Hepatocyte (in vitro differentiated cells): ENCODE measurements around the gene DUSP11. TPM values are rescaled to one million over a fixed set of nuclear protein-coding genes. Genes with fewer than 3 reads are reported as not detected.
A peak's percentile ranks its signal among the peaks of the same experiment; 100 is the strongest.

Experiments used
- DNase-seq: peaks from one replicate; pipeline ENCODE4 v3.0.0-alpha.2; 2016; ENCODE audit warnings: low spot score
- H2AFZ ChIP-seq: fragments of 200-600 bp; sonication (generic); 2 replicates; pipeline ENCODE4 v1.6.0; 2016; ENCODE audit warnings: antibody characterized with exemption, mild to moderate bottlenecking
- H3K27ac ChIP-seq: fragments of 200-600 bp; sonication (generic); 2 replicates; pipeline ENCODE4 v1.5.1; 2016; ENCODE audit warnings: mild to moderate bottlenecking
- H3K27me3 ChIP-seq: fragments of 200-600 bp; sonication (generic); 2 replicates; pipeline ENCODE4 v1.6.1; 2016
- H3K36me3 ChIP-seq: fragments of 200-600 bp; sonication (generic); replicated peaks from 2 replicates; pipeline ENCODE4 v1.5.1; 2016; ENCODE audit warnings: low read depth; ENCODE audit not compliant: insufficient read depth
- H3K4me1 ChIP-seq: fragments of 200-600 bp; sonication (generic); 2 replicates; pipeline ENCODE4 v1.5.1; 2016; ENCODE audit warnings: mild to moderate bottlenecking, moderate library complexity; ENCODE audit not compliant: insufficient read depth
- H3K4me2 ChIP-seq: fragments of 200-600 bp; sonication (generic); 2 replicates; pipeline ENCODE4 v1.6.0; 2016
- H3K4me3 ChIP-seq: fragments of 200-600 bp; sonication (generic); 2 replicates; pipeline ENCODE4 v1.5.1; 2016; ENCODE audit warnings: mild to moderate bottlenecking
- H3K79me2 ChIP-seq: fragments of 200-600 bp; sonication (generic); 2 replicates; pipeline ENCODE4 v1.6.0; 2017; ENCODE audit warnings: mild to moderate bottlenecking
- H3K9me2 ChIP-seq: fragments of 200-600 bp; sonication (generic); replicated peaks from 2 replicates; pipeline ENCODE4 v1.6.0; 2017; ENCODE audit warnings: mild to moderate bottlenecking; ENCODE audit not compliant: insufficient read depth
- H3K9me3 ChIP-seq: fragments of 200-600 bp; sonication (generic); 2 replicates; pipeline ENCODE4 v1.5.1; 2016; ENCODE audit warnings: low read depth, mild to moderate bottlenecking
- H4K20me1 ChIP-seq: fragments of 200-600 bp; sonication (generic); 2 replicates; pipeline ENCODE4 v1.6.0; 2016; ENCODE audit warnings: mild to moderate bottlenecking; ENCODE audit not compliant: insufficient read depth, poor library complexity, severe bottlenecking
- EZH2 ChIP-seq: fragments of 200-600 bp; sonication (generic); IDR thresholded peaks from 2 replicates; pipeline ENCODE4 v1.6.1; 2016; ENCODE audit warnings: antibody characterized with exemption, mild to moderate bottlenecking, borderline replicate concordance
- EZH2phosphoT487 ChIP-seq: fragments of 200-600 bp; sonication (generic); IDR thresholded peaks from one replicate; pipeline ENCODE4 v1.6.1; 2018; ENCODE audit warnings: antibody characterized with exemption, mild to moderate bottlenecking, low read depth, moderate library complexity; ENCODE audit not compliant: unreplicated experiment, severe bottlenecking
- WGBS: methylation state at CpG from one replicate; pipeline ENCODE4 v1.1.6; 2016; ENCODE audit warnings: low lambda C conversion rate; ENCODE audit errors: missing lambda C conversion rate; 5-methylcytosine and 5-hydroxymethylcytosine counted together
- polyA plus RNA-seq: library from polyadenylated mRNA; unstranded; fragments of >200 nt; fragmentation: Nextera tagmentation; extraction: Ambion mirVana; gene quantifications from 2 replicates; pipeline ENCODE4 v1.2.1, GENCODE V29; 2016
- total RNA-seq: library from RNA; depleted of rRNA; stranded (reverse); fragments of >200 nt; gene quantifications from 2 replicates; pipeline ENCODE4 v1.2.3, GENCODE V29; 2014
- TF ChIP-seq, protein P1 (sequence below): fragments of 200-600 bp; sonication (generic); IDR thresholded peaks from 2 replicates; pipeline ENCODE4 v1.5.1; 2016; ENCODE audit warnings: antibody characterized with exemption, mild to moderate bottlenecking; ENCODE audit not compliant: poor library complexity

DUSP11 gene
- total RNA-seq = 32.9 and 37.2 TPM in 2 replicates
- 30.8 and 38.2 TPM in 2 replicates for polyA plus RNA-seq

DNA sequence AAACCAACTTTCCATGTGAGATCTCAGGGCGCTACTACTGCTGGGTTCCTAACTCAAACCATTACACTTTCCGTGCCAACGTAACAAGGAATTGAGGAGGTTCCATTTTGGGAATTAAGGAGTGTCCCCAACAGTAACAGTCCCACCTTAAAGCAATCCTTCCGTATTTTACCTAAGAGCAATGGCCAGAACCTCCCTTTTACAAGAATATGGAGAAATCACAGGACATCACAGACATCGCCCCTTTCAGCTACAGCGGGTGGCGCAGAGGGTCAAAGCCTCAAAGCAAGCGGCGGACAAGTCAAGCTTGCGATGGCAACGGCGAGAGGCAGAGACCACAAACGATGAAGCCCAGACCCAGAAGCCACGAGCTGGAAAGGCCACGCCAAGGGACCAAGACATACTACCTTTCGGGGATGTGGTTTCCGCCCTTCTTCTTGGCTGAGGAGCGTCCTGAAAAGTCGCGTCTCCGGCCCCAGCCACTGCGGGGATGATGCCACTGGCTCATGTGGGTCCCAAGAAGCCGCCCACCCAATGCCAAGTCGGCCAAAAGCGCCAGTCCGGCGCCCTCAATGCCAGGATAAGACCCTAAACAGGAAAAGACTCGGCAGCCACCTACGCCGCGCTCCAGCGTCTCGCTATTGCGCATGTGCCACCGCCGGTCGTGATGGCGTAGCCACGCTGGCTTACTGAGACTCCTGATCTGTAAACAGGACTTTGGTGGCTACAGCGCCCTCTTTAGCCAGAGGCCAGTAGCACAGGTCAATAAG lies at the start of gene DUSP11:
DUSP11 (minus strand) TSS at position 637 of the 770 bp plus-strand sequence; CDS start at position 508, 129 bp downstream.
- Histone ChIP-seq H3K4me3 (peak within 1 kb of the TSS; percentile 67), H3K9me2 (no peaks in the 10 kb centered on the region), H3K4me1 (peaks cover 11% of the 10 kb centered on the region), H3K9me3 (no peaks in the 10 kb centered on the region), H2AFZ (peak within 1 kb of the TSS; percentile 89), H4K20me1 (no peaks in the 10 kb centered on the region), H3K27ac (peak within 1 kb of the TSS; percentile 90), H3K27me3 (no peaks in the 10 kb centered on the region), H3K36me3 (no peaks in the 10 kb centered on the region), H3K4me2 (peak within 1 kb of the TSS; percentile 83), H3K79me2 (peaks cover 27% of the 10 kb centered on the region)
- TF ChIP-seq, protein P1, sequence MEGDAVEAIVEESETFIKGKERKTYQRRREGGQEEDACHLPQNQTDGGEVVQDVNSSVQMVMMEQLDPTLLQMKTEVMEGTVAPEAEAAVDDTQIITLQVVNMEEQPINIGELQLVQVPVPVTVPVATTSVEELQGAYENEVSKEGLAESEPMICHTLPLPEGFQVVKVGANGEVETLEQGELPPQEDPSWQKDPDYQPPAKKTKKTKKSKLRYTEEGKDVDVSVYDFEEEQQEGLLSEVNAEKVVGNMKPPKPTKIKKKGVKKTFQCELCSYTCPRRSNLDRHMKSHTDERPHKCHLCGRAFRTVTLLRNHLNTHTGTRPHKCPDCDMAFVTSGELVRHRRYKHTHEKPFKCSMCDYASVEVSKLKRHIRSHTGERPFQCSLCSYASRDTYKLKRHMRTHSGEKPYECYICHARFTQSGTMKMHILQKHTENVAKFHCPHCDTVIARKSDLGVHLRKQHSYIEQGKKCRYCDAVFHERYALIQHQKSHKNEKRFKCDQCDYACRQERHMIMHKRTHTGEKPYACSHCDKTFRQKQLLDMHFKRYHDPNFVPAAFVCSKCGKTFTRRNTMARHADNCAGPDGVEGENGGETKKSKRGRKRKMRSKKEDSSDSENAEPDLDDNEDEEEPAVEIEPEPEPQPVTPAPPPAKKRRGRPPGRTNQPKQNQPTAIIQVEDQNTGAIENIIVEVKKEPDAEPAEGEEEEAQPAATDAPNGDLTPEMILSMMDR = peak; percentile 90
- no peak for TF ChIP-seq EZH2
- TF ChIP-seq EZH2phosphoT487 = no peak
- WGBS = 1% methylated on average over 40 of the region's 40 CpGs
- peak; percentile 97 for DNase-seq

DNA sequence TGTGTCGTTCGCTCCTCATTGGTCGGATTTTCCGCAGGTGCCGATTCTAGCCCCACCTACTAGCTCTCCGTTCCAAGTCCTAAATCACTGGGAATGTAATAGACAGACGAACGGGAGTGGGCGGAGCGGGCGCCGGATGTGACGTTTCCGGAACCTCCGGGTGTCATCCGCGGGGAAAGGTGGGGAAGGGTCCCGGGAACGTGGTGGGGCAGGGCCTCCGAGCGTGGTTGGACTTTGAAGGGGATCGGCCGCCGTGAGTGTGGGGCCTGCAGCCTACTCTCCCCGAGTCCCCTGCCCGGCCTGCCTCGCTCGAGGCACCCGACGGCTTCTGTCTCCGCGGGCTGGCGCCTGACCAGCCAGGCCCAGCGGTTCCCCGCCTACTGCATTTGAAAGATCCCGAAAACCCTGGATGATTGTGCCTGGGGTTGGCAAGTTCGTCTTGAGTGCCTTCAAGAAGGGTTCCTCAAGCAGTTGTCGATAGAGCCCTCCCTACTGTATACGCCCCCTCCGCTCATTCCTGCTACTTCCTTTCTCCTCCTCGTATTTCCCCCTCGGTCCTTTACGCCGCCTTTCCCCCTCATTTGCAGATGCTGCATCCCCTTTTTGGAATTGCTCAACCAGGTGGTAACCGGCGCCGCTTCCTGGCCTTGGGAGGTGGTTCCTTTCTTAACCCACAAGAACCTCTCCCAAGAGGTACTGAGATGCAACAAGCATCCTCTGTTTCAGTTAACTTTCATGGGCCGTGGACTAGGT lies 49.1 kb upstream of the DUSP11 start, which contains the start of gene STAMBP:
STAMBP (plus strand) TSS at position 144 of the 753 bp plus-strand sequence. CDS start 1,896 bp downstream, outside the sequence.
- peak; percentile 97 for DNase-seq
- H3K36me3 ChIP-seq = no peaks in the 10 kb centered on the region
- H3K27me3 ChIP-seq = no peaks in the 10 kb centered on the region
- TF ChIP-seq EZH2 = no peak
- no peak for TF ChIP-seq EZH2phosphoT487
- TF ChIP-seq, protein P1 = no peak
- H3K9me3 ChIP-seq = no peaks in the 10 kb centered on the region
- H4K20me1 ChIP-seq = no peaks in the 10 kb centered on the region
- H3K79me2 ChIP-seq = peaks cover 46% of the 10 kb centered on the region
- H3K9me2 ChIP-seq = no peaks in the 10 kb centered on the region
- peak within 1 kb of the TSS; percentile 59 for H3K4me3 ChIP-seq
- H3K4me2 ChIP-seq = peak within 1 kb of the TSS; percentile 91
- H3K4me1 ChIP-seq = peaks cover 6% of the 10 kb centered on the region
- peak within 1 kb of the TSS; percentile 94 for H3K27ac ChIP-seq
- peak within 1 kb of the TSS; percentile 81 for H2AFZ ChIP-seq
- WGBS = 1% methylated on average over 47 of the region's 48 CpGs

DNA sequence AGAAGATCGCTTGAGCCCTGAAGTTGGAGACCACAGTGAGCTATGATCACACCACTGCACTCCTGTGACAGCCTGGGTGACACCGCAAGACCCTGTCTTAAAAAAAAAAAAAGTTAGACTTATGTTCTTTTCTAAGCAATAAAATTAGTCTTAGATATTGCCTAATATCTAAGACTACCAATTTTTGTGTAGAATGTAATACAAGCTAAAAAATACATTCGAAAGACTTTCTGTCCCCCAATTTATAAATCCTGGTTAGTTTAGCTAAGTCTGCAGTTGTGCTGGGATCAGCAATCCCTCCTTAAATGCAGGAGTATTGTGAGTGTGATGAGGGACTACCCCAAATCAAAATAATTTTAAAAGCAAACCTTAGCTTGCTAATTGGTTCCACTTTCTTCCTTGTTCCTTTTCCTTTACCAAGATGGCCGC lies 48.5 kb upstream of the DUSP11 start:
- no peaks in the 10 kb centered on the region for H3K36me3 ChIP-seq
- peaks cover 6% of the 10 kb centered on the region for H3K4me1 ChIP-seq
- no peaks in the 10 kb centered on the region for H3K9me2 ChIP-seq
- 71% methylated on average over 4 of the region's 4 CpGs for WGBS
- H3K27me3 ChIP-seq = no peaks in the 10 kb centered on the region
- no peaks in the 10 kb centered on the region for H3K9me3 ChIP-seq
- H3K79me2 ChIP-seq = peaks cover 41% of the 10 kb centered on the region
- no peak overlapping the region for H3K4me3 ChIP-seq
- TF ChIP-seq, protein P1 = no peak
- no peak for TF ChIP-seq EZH2
- no peak for TF ChIP-seq EZH2phosphoT487
- H2AFZ ChIP-seq = peak overlapping the region; percentile 54
- H3K27ac ChIP-seq = no peak overlapping the region
- H4K20me1 ChIP-seq = no peaks in the 10 kb centered on the region
- peak overlapping the region; percentile 61 for H3K4me2 ChIP-seq
- DNase-seq = no peak
